ENCODE results near the gene EPSTI1. TPM values are rescaled to one million over a fixed set of nuclear protein-coding genes. Genes with fewer than 3 reads are reported as not detected.
A peak's percentile ranks its signal among the peaks of the same experiment; 100 is the strongest.
"Not testable (repeated sequence)": the region's sequence is repeated elsewhere in the genome, so short reads cannot be mapped to it uniquely, and the experiment has no call there.

Gene EPSTI1
- total RNA-seq, 2 experiments from 2014 or later, result 84.9 to 95.5 TPM

DNA sequence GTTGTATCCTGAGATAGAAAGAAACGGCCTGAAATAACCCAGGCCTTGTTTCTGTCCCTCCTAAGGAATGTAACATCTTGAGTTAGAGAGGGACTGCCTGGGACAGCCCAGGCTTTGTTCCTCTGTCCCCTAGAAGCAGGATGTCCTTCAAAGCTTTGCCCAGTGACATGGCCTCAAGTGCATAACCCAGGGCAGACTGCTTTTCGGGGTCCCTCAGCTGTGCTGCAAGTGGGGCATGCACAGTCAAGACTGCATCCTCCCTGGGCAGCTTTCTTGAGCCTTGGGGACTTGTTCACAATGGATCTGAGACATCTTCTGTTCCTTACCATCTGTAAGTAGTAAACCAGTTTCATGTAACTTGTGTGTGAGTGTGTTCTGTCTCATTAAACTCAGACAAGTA, 7.5 kb upstream of the EPSTI1 start:
- Mint-ChIP-seq H3K27ac (no peak overlapping the region), H3K4me3 (no peak overlapping the region), H3K9me3 (peaks cover 8% of the 10 kb centered on the region), H3K4me1 (peaks cover 14% of the 10 kb centered on the region), H3K36me3 (peaks cover 14% of the 10 kb centered on the region), H3K27me3 (no peaks in the 10 kb centered on the region)
- DNase-seq, result no peak
- POLR2A ChIA-PET, result no interaction called here
- ATAC-seq (ENCODE audit: low read depth), result no peak

DNA sequence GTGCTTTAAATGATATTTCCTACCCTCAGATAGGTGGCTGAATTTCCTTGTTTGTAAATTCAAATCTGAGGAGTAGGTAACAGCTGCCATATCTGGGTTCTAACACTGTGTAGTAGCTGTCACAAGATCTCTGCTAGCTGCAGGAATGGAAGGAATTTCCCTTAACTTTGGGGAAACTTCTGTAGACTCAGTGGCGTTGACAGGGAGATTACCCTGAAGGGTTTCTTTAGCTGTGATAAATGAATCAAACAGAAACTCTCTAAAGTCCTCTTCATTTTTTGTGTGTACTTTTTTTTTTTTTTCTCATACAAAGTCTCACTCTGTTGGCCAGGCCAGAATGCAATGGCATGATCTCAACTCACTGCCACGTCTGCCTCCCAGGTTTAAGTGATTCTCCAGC, 5.3 kb upstream of the EPSTI1 start:
- H3K36me3 Mint-ChIP-seq, result peaks cover 11% of the 10 kb centered on the region
- POLR2A ChIA-PET, result interaction anchor here (1.3 kb wide), 1 partner anchor 26 kb away, joined by 4 read pairs; the partner anchor contains the start of gene DNAJC15
- H3K4me3 Mint-ChIP-seq, result no peak overlapping the region
- peaks cover 3% of the 10 kb centered on the region for H3K9me3 Mint-ChIP-seq
- DNase-seq (no peak), ATAC-seq (ENCODE audit: low read depth) (no peak)
- H3K4me1 Mint-ChIP-seq, result peaks cover 27% of the 10 kb centered on the region
- no peaks in the 10 kb centered on the region for H3K27me3 Mint-ChIP-seq
- no peak overlapping the region for H3K27ac Mint-ChIP-seq

DNA sequence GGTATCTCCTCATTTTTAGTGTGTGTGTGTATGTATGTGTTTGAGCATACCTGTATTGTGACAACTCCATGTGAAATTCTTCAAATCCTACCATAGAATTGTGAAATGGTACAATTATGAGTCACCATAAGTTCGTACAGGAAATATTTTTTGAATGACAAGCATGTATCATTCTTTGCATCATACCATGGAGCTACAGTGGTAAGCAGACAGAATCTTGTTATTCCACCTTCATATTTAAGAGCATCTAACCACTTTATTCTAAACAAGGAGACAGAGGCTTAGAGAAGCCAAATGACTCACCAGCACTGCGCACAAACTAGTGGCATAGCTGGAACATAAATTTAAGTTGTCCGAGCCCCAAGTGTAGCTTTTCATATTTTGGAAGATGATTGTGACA, 4.5 kb upstream of the EPSTI1 start:
- H3K27ac Mint-ChIP-seq, result peak overlapping the region; percentile 13
- peaks cover 3% of the 10 kb centered on the region for H3K9me3 Mint-ChIP-seq
- peaks cover 7% of the 10 kb centered on the region for H3K36me3 Mint-ChIP-seq
- H3K4me1 Mint-ChIP-seq, result peaks cover 27% of the 10 kb centered on the region
- ATAC-seq (ENCODE audit: low read depth) (no peak), DNase-seq (no peak)
- POLR2A ChIA-PET, result interaction anchor here (1.3 kb wide), 1 partner anchor 27 kb away, joined by 4 read pairs; the partner anchor contains the start of gene DNAJC15
- H3K4me3 Mint-ChIP-seq, result no peak overlapping the region
- no peaks in the 10 kb centered on the region for H3K27me3 Mint-ChIP-seq

DNA sequence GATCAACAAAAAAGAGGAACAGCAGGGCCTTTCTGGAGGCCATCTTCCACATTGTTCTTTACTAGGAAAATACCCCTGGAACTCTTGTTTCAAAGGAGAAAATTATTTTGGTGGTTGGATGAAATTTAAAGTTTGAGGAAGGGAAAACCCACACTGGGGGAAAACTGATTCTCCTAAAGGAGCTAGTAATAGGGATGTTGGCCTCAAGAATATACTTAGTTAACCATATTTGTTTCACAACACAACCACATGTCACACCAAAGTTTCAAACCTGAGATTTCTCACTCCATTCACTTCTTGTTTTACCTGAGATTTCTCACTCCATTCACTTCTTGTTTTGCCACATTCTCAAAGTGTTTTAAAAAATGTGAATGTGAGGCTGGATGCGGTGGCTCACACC, 2.8 kb upstream of the EPSTI1 start:
- Mint-ChIP-seq H3K36me3 (peaks cover 18% of the 10 kb centered on the region), H3K4me3 (no peak overlapping the region), H3K27me3 (no peaks in the 10 kb centered on the region), H3K27ac (no peak overlapping the region), H3K4me1 (peaks cover 38% of the 10 kb centered on the region), H3K9me3 (peaks cover 3% of the 10 kb centered on the region)
- ATAC-seq (ENCODE audit: low read depth) (no peak), DNase-seq (no peak)
- POLR2A ChIA-PET, result no interaction called here

DNA sequence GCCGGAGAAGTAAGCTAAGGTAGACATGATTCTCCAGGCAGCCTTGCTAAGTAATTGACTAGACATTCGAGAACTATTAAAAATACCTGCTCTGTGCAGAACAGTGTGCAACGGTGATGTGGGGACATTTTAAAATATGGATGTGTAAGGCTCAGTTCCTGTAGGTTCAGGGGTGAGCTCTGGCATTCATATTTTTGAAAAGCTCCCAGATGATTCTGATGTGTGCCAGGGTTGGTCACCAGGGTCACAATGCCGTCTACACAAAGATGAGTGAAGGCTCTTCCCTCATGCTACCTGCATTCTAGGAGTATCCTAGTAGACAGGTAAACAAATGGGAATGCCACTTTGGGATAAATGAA, 702 bp upstream of the EPSTI1 start:
- peaks cover 1% of the 10 kb centered on the region for H3K9me3 Mint-ChIP-seq
- H3K27ac Mint-ChIP-seq, result peak overlapping the region; percentile 99
- peaks cover 25% of the 10 kb centered on the region for H3K36me3 Mint-ChIP-seq
- POLR2A ChIA-PET, result interaction anchor here (0.5 to 4.5 kb wide), 16 partner anchors 8 to 886 kb away, joined by 3 to 61 read pairs (median 5); partner anchors contain the start of genes CCDC122 and DNAJC15
- DNase-seq (no peak), ATAC-seq (ENCODE audit: low read depth) (no peak)
- peaks cover 43% of the 10 kb centered on the region for H3K4me1 Mint-ChIP-seq
- peak overlapping the region; percentile 90 for H3K4me3 Mint-ChIP-seq
- no peaks in the 10 kb centered on the region for H3K27me3 Mint-ChIP-seq

DNA sequence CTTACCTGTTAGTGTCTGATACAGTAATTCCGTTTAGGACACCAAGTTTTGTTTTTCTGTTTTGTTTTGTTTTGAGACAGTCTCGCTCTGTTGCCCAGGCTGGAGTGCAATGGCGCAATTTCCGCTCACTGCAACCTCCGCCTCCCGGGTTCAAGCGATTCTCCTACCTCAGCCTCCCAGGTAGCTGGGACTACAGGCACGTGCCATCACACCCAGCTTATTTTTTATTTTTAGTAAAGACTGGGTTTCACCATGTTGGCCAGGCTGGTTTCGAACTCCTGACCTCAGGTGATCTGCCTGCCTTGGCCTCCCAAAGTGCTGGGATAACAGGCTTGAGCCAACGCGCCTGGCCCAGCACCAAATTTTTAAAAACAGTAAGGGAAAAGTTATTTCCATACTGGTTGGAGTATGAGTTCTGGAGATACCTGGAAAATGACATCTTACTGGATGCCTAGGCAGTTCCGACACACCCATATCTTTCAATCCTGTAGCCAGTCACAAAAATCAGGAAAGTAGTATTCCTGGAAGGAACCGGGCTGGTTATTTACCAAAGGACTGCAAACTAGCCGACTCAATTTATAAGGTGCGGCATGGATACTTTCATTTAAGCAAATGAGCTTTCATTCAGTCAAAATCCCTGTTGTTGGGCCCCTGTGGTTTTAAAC, 676 bp downstream of the EPSTI1 start:
- ATAC-seq (ENCODE audit: low read depth); H3K9me3 Mint-ChIP-seq; H3K27me3 Mint-ChIP-seq: not testable (repeated sequence)
- Mint-ChIP-seq H3K36me3 (peaks cover 34% of the 10 kb centered on the region), H3K4me1 (peaks cover 42% of the 10 kb centered on the region), H3K4me3 (peak overlapping the region; percentile 90), H3K27ac (peak overlapping the region; percentile 99)
- POLR2A ChIA-PET, result interaction anchor here (1.2 to 4.5 kb wide), 10 partner anchors 10 to 888 kb away, joined by 3 to 61 read pairs (median 10); partner anchors contain the start of genes CCDC122 and DNAJC15
- DNase-seq, result peak; percentile 35

DNA sequence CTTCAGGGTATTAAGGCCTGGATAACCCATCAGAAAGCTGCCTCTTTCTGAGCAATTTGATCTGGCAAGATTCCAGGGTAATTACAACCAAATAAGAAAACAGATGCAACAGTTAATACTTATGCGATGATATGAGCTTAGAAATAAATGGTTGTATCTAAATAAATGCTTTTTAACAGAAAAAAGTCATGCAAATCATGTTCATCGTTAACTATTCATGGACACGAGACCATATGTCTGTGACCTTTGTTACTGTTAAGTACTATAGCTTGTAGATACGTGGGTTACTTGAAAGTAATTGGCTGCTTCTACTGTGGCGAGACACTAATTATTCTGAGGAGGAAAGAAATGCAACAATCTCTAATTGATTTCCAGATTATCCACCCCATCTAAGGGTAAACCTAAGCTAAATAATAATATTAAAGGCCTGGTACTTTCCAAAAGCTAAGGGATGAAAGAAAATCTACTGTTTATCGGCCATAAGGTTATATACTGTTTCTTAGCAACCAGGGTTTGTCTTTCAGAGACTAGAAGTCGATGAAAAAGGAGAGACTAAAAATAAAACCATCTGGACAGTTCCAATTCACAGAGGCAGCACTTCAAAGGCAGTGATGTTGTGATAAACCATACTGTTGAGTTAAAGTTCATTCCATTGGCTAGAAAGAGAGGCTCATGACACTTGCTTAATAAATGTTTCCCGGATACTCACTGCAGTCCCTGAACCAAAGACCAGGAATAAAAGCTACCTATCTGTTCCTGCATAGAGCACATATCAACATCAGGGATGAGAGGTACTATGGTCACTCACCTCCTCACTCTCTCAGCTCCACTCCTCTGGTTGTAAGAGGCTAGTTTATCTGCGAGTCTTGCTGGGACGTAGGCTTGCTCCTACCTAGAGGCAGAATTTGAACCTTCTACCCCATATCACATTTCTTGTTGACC, 1.5 kb downstream of the EPSTI1 start:
- ATAC-seq (ENCODE audit: low read depth) (peak; percentile 13), DNase-seq (no peak)
- H3K27me3 Mint-ChIP-seq, result no peaks in the 10 kb centered on the region
- peak overlapping the region; percentile 90 for H3K4me3 Mint-ChIP-seq
- H3K9me3 Mint-ChIP-seq, result no peaks in the 10 kb centered on the region
- H3K27ac Mint-ChIP-seq, result peak overlapping the region; percentile 99
- peaks cover 42% of the 10 kb centered on the region for H3K36me3 Mint-ChIP-seq
- peaks cover 41% of the 10 kb centered on the region for H3K4me1 Mint-ChIP-seq
- POLR2A ChIA-PET, result interaction anchor here (1.2 to 4.5 kb wide), 8 partner anchors 9 to 888 kb away, joined by 3 to 61 read pairs (median 14); partner anchors contain the start of genes CCDC122 and DNAJC15

DNA sequence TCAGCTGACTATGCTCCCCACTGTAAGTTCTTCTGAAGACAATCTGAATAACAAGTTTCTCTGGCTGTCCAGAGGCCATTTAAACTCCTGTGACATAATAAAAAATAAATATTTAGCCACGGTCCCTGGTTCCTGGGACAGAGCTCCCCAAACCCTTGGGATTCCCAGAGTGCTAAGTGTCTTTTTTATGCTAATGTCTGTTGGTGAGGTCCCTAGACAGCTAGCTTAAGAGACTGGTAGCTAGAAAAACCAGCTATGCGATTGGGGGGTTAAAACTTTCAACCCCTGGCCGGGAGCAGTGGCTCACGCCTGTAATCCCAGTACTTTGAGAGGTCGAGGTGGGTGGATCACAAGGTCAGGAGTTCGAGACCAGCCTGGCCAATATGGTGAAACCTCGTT, 5.9 kb downstream of the EPSTI1 start:
- no peak for DNase-seq
- H3K4me1 Mint-ChIP-seq, result peaks cover 45% of the 10 kb centered on the region
- ATAC-seq (ENCODE audit: low read depth), result no peak
- peaks cover 69% of the 10 kb centered on the region for H3K36me3 Mint-ChIP-seq
- H3K9me3 Mint-ChIP-seq, result peaks cover 3% of the 10 kb centered on the region
- no peaks in the 10 kb centered on the region for H3K27me3 Mint-ChIP-seq
- no peak overlapping the region for H3K27ac Mint-ChIP-seq
- POLR2A ChIA-PET, result no interaction called here
- no peak overlapping the region for H3K4me3 Mint-ChIP-seq

DNA sequence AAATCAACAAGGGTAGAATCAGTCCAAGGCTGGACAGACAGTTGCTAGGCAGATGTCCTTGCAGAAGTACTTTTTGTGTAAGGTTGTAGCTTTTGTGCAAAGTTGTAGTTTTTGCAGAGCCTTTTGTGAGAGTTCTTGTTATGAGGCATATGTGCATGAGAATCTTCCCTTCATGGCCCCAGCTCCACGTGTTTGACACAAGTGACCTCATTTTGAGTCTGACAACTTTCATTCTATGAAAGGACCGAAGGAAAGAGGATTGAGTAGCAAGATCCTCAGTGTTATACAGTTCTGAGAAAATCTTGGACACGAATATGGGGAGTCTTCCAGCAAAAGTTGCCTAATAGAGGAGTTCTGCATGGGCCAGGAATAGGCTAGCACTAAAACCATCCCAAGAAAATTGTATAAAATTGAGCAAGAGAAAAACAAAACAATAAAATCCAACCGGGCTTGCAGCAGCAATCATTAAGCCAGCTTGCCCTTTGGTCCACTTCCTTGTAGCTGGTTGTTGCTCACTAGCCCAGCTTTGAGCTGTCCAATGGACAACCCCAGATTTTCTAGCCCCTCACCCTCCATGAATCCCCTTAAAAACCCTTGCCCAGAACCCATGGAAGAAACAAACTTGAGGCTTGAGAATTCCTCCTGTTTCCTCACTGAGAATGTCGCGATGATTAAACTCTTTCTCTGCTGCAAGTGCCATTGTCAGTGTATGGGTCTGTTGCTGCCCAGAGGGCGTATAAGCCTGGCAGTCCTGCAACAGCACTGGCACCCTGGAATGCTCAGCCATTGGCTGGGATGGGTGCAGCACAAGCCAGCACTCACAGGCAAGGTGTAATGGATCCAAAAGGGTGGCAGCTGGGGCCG, 6.5 kb downstream of the EPSTI1 start:
- DNase-seq (no peak), ATAC-seq (ENCODE audit: low read depth) (no peak)
- H3K27ac Mint-ChIP-seq, result no peak overlapping the region
- peaks cover 68% of the 10 kb centered on the region for H3K36me3 Mint-ChIP-seq
- H3K4me1 Mint-ChIP-seq, result peaks cover 44% of the 10 kb centered on the region
- POLR2A ChIA-PET, result no interaction called here
- no peak overlapping the region for H3K4me3 Mint-ChIP-seq
- no peaks in the 10 kb centered on the region for H3K27me3 Mint-ChIP-seq
- peaks cover 3% of the 10 kb centered on the region for H3K9me3 Mint-ChIP-seq

DNA sequence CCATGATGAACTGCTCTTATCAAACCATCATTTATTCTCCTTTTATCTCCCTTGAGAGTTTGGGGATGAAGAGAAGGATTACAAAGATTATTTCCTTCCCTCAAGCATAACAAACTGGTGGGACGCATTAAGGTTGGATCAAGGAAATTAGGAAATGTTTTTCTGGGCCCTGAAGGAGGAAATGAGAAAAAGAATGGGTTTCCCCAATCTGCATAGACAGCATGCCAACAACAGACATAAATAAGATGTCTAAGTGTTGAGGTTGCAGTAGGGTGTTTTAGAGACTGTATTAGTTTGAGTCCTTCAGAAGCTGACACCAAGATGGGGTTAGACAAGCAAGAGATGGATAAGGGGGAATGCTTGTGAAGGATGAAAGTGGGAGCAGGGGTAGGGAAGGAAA, 7.3 kb downstream of the EPSTI1 start:
- no peaks in the 10 kb centered on the region for H3K27me3 Mint-ChIP-seq
- H3K36me3 Mint-ChIP-seq, result peaks cover 68% of the 10 kb centered on the region
- H3K4me1 Mint-ChIP-seq, result peaks cover 41% of the 10 kb centered on the region
- ATAC-seq (ENCODE audit: low read depth) (no peak), DNase-seq (no peak)
- no peak overlapping the region for H3K27ac Mint-ChIP-seq
- POLR2A ChIA-PET, result no interaction called here
- H3K9me3 Mint-ChIP-seq, result peaks cover 3% of the 10 kb centered on the region
- no peak overlapping the region for H3K4me3 Mint-ChIP-seq

DNA sequence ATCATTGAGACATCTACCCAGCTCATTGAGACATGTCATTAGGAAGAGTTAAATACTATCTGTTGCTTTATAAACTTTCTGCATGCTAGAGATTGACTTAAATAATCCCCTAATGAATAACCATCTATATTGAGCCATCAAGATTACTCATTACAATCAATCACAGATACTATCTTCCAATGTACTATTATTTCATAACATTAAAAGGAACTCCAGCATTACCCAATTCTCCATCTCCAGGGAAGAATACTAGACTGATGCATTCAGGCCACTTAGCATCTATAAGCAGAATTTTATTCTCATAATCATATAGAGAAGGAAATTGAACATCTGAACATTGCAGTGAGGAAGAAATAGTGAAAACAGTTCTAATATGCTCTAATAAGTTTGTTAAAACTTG, 8.0 kb downstream of the EPSTI1 start:
- DNase-seq (no peak), ATAC-seq (ENCODE audit: low read depth) (no peak)
- H3K4me1 Mint-ChIP-seq, result peaks cover 39% of the 10 kb centered on the region
- no peaks in the 10 kb centered on the region for H3K27me3 Mint-ChIP-seq
- H3K36me3 Mint-ChIP-seq, result peaks cover 66% of the 10 kb centered on the region
- peaks cover 3% of the 10 kb centered on the region for H3K9me3 Mint-ChIP-seq
- POLR2A ChIA-PET, result no interaction called here
- H3K27ac Mint-ChIP-seq, result no peak overlapping the region
- H3K4me3 Mint-ChIP-seq, result no peak overlapping the region

DNA sequence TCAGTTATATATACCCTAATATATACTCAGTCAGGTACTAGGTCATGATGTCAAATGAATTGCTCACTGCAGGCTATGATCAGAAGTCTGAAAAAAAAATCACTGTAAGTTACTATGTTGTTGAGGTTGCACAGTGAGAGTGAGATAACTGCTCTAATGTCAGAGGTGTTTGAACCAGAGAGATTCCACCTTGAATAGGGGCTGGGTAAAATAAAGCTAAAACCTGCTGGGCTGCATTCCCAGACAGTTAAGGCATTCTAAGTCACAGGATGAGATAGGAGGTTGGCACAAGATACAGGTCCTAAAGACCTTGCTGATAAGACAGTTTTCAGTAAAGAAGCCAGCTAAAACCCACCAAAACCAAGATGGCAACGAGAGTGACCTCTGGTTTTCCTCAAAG, 10.2 kb downstream of the EPSTI1 start:
- Mint-ChIP-seq H3K27ac (no peak overlapping the region), H3K27me3 (no peaks in the 10 kb centered on the region), H3K36me3 (peaks cover 68% of the 10 kb centered on the region), H3K9me3 (peaks cover 3% of the 10 kb centered on the region), H3K4me3 (no peak overlapping the region), H3K4me1 (peaks cover 35% of the 10 kb centered on the region)
- DNase-seq (no peak), ATAC-seq (ENCODE audit: low read depth) (no peak)
- POLR2A ChIA-PET, result interaction anchor here (1.4 to 4.7 kb wide), 2 partner anchors 8 to 10 kb away, joined by 3 to 16 read pairs; partner anchors contain the start of gene EPSTI1

DNA sequence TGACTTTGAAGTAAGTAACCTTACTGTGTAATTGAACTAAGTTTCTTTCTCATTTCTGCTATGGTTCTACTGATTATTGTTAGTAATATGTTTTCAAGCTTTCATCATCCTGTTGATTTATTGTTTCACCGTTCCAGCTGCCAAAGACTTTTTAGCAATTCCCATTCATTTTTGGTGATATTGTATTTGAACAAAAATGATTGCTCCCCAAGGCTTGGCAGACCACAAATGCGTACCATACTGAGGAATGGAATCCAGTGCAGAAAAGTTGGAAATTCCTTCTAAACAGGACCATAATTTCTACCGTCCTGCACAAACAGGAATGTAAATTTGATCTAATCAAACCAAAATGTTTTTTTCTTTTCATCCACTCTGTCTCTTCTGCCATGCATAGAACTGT, 10.7 kb downstream of the EPSTI1 start:
- peaks cover 35% of the 10 kb centered on the region for H3K4me1 Mint-ChIP-seq

More for the DNA sequence above, 10.7 kb downstream of the EPSTI1 start:
- Mint-ChIP-seq H3K27me3 (no peaks in the 10 kb centered on the region), H3K27ac (no peak overlapping the region), H3K36me3 (peaks cover 66% of the 10 kb centered on the region), H3K4me3 (no peak overlapping the region), H3K9me3 (peaks cover 3% of the 10 kb centered on the region)
- no peak for ATAC-seq (ENCODE audit: low read depth)
- POLR2A ChIA-PET, result interaction anchor here (1.4 to 4.7 kb wide), 2 partner anchors 9 to 11 kb away, joined by 3 to 16 read pairs; partner anchors contain the start of gene EPSTI1
- no peak for DNase-seq
